Vagina (tissue), 2 donors: ENCODE data around the gene ZNF324. TPM values are rescaled to one million over a fixed set of nuclear protein-coding genes. Genes with fewer than 3 reads are reported as not detected.
"Not testable (repeated sequence)": the region's sequence is repeated elsewhere in the genome, so short reads cannot be mapped to it uniquely, and the experiment has no call there.

Experiments
- DNase-seq, 2 donors: peaks; one replicate each; pipeline ENCODE4 v3.0.0-alpha.2; 2017; ENCODE audit errors: extremely low spot score in 2 of 2
- H3K27ac ChIP-seq: fragments of 200-600 bp; sonication (generic); one replicate; pipeline ENCODE4 v1.5.1; 2019
- H3K27me3 ChIP-seq: fragments of 200-600 bp; sonication (generic); one replicate; pipeline ENCODE4 v1.5.1; 2019
- H3K36me3 ChIP-seq, 2 donors: fragments of 200-600 bp; sonication (generic); one replicate each; pipeline ENCODE4 v1.5.1; 2017 to 2019
- H3K4me1 ChIP-seq: fragments of 200-600 bp; sonication (generic); one replicate; pipeline ENCODE4 v1.5.1; 2019
- H3K4me3 ChIP-seq, 2 donors: fragments of 200-600 bp; sonication (generic); 1 replicate in 1 of 2; 2 replicates in 1 of 2; pipeline ENCODE4 v1.5.1; 2016 to 2019
- H3K9me3 ChIP-seq: fragments of 200-600 bp; sonication (generic); one replicate; pipeline ENCODE4 v1.5.1; 2019
- POLR2A ChIP-seq, 2 donors: fragments of 450-650 bp; IDR thresholded peaks; one replicate each; pipeline ENCODE4 v1.6.1; 2017; ENCODE audit warnings: antibody characterized with exemption in 2 of 2, mild to moderate bottlenecking in 2 of 2, moderate library complexity in 2 of 2
- POLR2AphosphoS5 ChIP-seq, 2 donors: sonication (generic); formaldehyde crosslinking; IDR thresholded peaks; one replicate each; pipeline ENCODE4 v1.9.0; 2017; ENCODE audit warnings: antibody characterized with exemption in 2 of 2, mild to moderate bottlenecking in 2 of 2, low read depth in 1 of 2; ENCODE audit not compliant: insufficient read depth in 1 of 2
- intact Hi-C: fragments of 100-400 bp; cut with DNase I; formaldehyde crosslinking; loops from one replicate; pipeline ENCODE4 v1.15.1; 2023
- total RNA-seq: library from RNA; depleted of rRNA; stranded (reverse); fragments of >200 nt; gene quantifications from one replicate; pipeline ENCODE4 v1.2.3, GENCODE V29; 2016
- TF ChIP-seq, protein P1 (sequence below), 3 experiments: fragments of 450-650 bp in 2 of 3; fragments of 200-600 bp in 1 of 3; sonication (generic) in 1 of 3; IDR thresholded peaks; one replicate each; pipeline ENCODE4 v1.5.1; 2017 to 2019; ENCODE audit warnings: antibody characterized with exemption in 3 of 3, mild to moderate bottlenecking in 2 of 3, moderate library complexity in 2 of 3

The ZNF324 gene
- total RNA-seq, 1 donor from 2014 or later = 17.2 TPM

- Histone ChIP-seq H3K27me3 (no peaks in the 10 kb centered on the region), H3K4me3 (peak overlapping the region in 1 of 2 donors; percentile 75), H3K36me3 (no peaks in the 10 kb centered on the region), H3K4me1 (peaks cover 28% of the 10 kb centered on the region), H3K27ac (no peak overlapping the region), H3K9me3 (no peaks in the 10 kb centered on the region)
- intact Hi-C loops = no loop called here
- DNase-seq = no peak
- TF ChIP-seq POLR2A (IDR thresholded peaks at IDR 0.05) (no peak), POLR2AphosphoS5 (IDR thresholded peaks at IDR 0.05; ENCODE audit: insufficient read depth in 1 of 2, low read depth in 1 of 2) (no peak)
- TF ChIP-seq, protein P1, sequence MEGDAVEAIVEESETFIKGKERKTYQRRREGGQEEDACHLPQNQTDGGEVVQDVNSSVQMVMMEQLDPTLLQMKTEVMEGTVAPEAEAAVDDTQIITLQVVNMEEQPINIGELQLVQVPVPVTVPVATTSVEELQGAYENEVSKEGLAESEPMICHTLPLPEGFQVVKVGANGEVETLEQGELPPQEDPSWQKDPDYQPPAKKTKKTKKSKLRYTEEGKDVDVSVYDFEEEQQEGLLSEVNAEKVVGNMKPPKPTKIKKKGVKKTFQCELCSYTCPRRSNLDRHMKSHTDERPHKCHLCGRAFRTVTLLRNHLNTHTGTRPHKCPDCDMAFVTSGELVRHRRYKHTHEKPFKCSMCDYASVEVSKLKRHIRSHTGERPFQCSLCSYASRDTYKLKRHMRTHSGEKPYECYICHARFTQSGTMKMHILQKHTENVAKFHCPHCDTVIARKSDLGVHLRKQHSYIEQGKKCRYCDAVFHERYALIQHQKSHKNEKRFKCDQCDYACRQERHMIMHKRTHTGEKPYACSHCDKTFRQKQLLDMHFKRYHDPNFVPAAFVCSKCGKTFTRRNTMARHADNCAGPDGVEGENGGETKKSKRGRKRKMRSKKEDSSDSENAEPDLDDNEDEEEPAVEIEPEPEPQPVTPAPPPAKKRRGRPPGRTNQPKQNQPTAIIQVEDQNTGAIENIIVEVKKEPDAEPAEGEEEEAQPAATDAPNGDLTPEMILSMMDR (IDR thresholded peaks at IDR 0.05) = no peak
These were observed 33.4 kb downstream of the ZNF324 start for GRCh38 chr19:58500242-58500641.

- intact Hi-C loops, H3K27ac ChIP-seq, H3K27me3 ChIP-seq, H3K4me3 ChIP-seq, H3K9me3 ChIP-seq, H3K36me3 ChIP-seq, DNase-seq, H3K4me1 ChIP-seq: not testable (repeated sequence)
These were observed 40.8 kb downstream of the ZNF324 start for GRCh38 chr19:58507602-58508223.

GRCh38 chr19:58509731-58510083 lies 42.8 kb downstream of the ZNF324 start:
- intact Hi-C loops = no loop called here
- Histone ChIP-seq H3K9me3 (no peaks in the 10 kb centered on the region), H3K27ac (no peak overlapping the region), H3K4me1 (peaks cover 13% of the 10 kb centered on the region), H3K36me3 (no peaks in the 10 kb centered on the region), H3K4me3 (no peak overlapping the region), H3K27me3 (no peaks in the 10 kb centered on the region)
- TF ChIP-seq, protein P1 (IDR thresholded peaks at IDR 0.05) = no peak
- TF ChIP-seq POLR2AphosphoS5 (IDR thresholded peaks at IDR 0.05; ENCODE audit: insufficient read depth in 1 of 2, low read depth in 1 of 2) = no peak
- no peak for TF ChIP-seq POLR2A (IDR thresholded peaks at IDR 0.05)
- DNase-seq = no peak

- Histone ChIP-seq H3K36me3 (no peaks in the 10 kb centered on the region), H3K27ac (no peak overlapping the region), H3K4me3 (no peak overlapping the region), H3K4me1 (peaks cover 19% of the 10 kb centered on the region), H3K27me3 (no peaks in the 10 kb centered on the region), H3K9me3 (no peaks in the 10 kb centered on the region)
- no peak for TF ChIP-seq POLR2A (IDR thresholded peaks at IDR 0.05)
- TF ChIP-seq, protein P1 (IDR thresholded peaks at IDR 0.05) = no peak
- TF ChIP-seq POLR2AphosphoS5 (IDR thresholded peaks at IDR 0.05; ENCODE audit: insufficient read depth in 1 of 2, low read depth in 1 of 2) = no peak
- intact Hi-C loops = no loop called here
- no peak for DNase-seq
These were observed 43.4 kb downstream of the ZNF324 start for GRCh38 chr19:58510084-58510862.

DNA sequence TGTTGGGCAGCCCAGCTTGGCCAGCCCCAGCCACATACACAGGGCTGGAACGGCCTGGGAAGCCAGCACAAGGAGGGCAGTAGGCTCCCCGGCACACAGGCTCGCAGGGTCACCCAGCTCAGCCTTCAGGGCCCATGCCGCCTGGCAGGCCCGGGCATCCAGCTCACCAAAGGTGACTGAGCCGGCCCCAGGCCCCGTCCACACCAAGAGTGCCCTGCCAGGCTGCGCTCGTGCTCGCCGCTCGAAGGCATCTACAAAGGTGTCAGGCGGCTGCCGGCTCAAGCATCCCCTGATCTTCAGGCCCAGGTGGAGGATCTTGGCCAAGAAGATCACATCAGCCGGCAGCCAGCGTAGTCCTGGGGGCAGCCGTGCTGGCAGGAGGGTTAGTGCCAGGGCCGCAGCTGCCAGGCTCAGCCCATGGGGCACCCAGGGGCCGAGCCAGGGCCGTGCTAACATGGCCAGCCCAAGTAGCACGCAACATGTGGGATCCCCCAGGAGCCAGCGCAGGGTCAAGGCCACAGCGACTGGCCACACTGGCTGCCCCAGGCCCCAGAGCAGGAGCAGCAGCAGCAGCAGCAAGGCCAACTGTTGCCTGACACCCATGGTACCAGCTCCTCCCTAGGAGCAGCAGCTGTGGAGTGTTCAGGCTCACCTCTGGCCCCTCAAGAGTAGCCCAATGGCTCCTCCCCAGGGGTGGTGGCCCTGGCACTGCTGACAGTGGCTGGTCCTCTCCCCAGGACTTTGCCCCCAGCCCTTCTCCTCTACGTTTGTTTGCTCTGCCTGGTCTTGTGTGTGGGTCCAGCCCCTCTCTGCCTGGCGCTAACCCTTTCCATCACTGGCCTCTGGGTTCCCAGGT lies 44.7 kb downstream of the ZNF324 start, which contains the start of gene SLC27A5:
SLC27A5 (minus strand) TSS at position 640 of the 856 bp plus-strand sequence; CDS start at position 603, 37 bp downstream.
- peaks cover 0 to 10% of the 10 kb centered on the region in 2 donors for H3K36me3 ChIP-seq
- peaks cover 31% of the 10 kb centered on the region for H3K4me1 ChIP-seq
- no peak within 1 kb of the TSS for H3K27ac ChIP-seq
- H3K9me3 ChIP-seq = no peaks in the 10 kb centered on the region
- intact Hi-C loops = no loop called here
- H3K27me3 ChIP-seq = no peaks in the 10 kb centered on the region
- no peak within 1 kb of the TSS for H3K4me3 ChIP-seq
- no peak for DNase-seq
- TF ChIP-seq, protein P1 (IDR thresholded peaks at IDR 0.05) = no peak
- TF ChIP-seq POLR2AphosphoS5 (IDR thresholded peaks at IDR 0.05; ENCODE audit: insufficient read depth in 1 of 2, low read depth in 1 of 2) (no peak), POLR2A (IDR thresholded peaks at IDR 0.05) (no peak)
